OCI-LY1 (cell line): ENCODE results near the gene KLF17.

Experiments
- H2AFZ ChIP-seq: fragments of 200-600 bp; sonication (generic), shearing (Covaris generic); 2 replicates; pipeline ENCODE4 v1.6.0; 2014; ENCODE audit warnings: antibody characterized with exemption, mild to moderate bottlenecking, low read length
- H3F3A ChIP-seq: fragments of 200-600 bp; sonication (generic), shearing (Covaris generic); 2 replicates; pipeline ENCODE4 v1.6.0; 2014; ENCODE audit warnings: mild to moderate bottlenecking, antibody characterized with exemption, low read length, moderate library complexity; ENCODE audit not compliant: insufficient read depth
- H3K27ac ChIP-seq: fragments of 200-600 bp; sonication (generic); 2 replicates; pipeline ENCODE4 v1.5.1; 2014; ENCODE audit warnings: low read length, mixed run types, mild to moderate bottlenecking, low read depth; ENCODE audit not compliant: poor library complexity, severe bottlenecking
- H3K27me3 ChIP-seq: fragments of 200-600 bp; sonication (generic); 2 replicates; pipeline ENCODE4 v1.6.0; 2014; ENCODE audit warnings: antibody characterized with exemption, mild to moderate bottlenecking, low read length, moderate library complexity; ENCODE audit not compliant: insufficient read depth
- H3K36me3 ChIP-seq: fragments of 200-600 bp; sonication (generic); 2 replicates; pipeline ENCODE4 v1.6.1; 2014; ENCODE audit warnings: mild to moderate bottlenecking, antibody characterized with exemption, low read length, moderate library complexity, mixed read lengths; ENCODE audit not compliant: insufficient read depth
- H3K4me1 ChIP-seq: fragments of 200-600 bp; sonication (generic); 2 replicates; pipeline ENCODE4 v1.5.1; 2014; ENCODE audit warnings: mild to moderate bottlenecking, low read length, moderate library complexity; ENCODE audit not compliant: insufficient read depth, severe bottlenecking
- H3K4me2 ChIP-seq: fragments of 200-600 bp; sonication (generic), shearing (Covaris generic); 2 replicates; pipeline ENCODE4 v1.6.1; 2014; ENCODE audit warnings: low read length
- H3K4me3 ChIP-seq: fragments of 200-600 bp; sonication (generic); 2 replicates; pipeline ENCODE4 v1.5.1; 2014; ENCODE audit warnings: low read length, low read depth, mild to moderate bottlenecking, mixed read lengths; ENCODE audit not compliant: poor library complexity, severe bottlenecking
- H3K79me2 ChIP-seq: fragments of 200-600 bp; shearing (Covaris generic); 2 replicates; pipeline ENCODE4 v1.6.1; 2016; ENCODE audit warnings: mixed run types, low read length, mixed read lengths; ENCODE audit not compliant: insufficient read depth
- H3K9ac ChIP-seq: fragments of 200-600 bp; sonication (generic), shearing (Covaris generic); 2 replicates; pipeline ENCODE4 v1.6.1; 2014; ENCODE audit warnings: mild to moderate bottlenecking, low read length, mixed read lengths
- H3K9me2 ChIP-seq: fragments of 200-600 bp; sonication (generic), shearing (Covaris generic); 2 replicates; pipeline ENCODE4 v1.6.1; 2014; ENCODE audit warnings: low read depth, mild to moderate bottlenecking, low read length, mixed read lengths
- H3K9me3 ChIP-seq: fragments of 200-600 bp; shearing (Covaris generic); 2 replicates; pipeline ENCODE4 v1.6.1; 2014; ENCODE audit warnings: low read length, mixed read lengths
- H4K20me1 ChIP-seq: fragments of 200-600 bp; sonication (generic), shearing (Covaris generic); 2 replicates; pipeline ENCODE4 v1.6.0; 2016; ENCODE audit warnings: mild to moderate bottlenecking, low read length; ENCODE audit not compliant: insufficient read depth
- CTCF ChIP-seq: fragments of 200-600 bp; sonication (generic), shearing (Covaris generic); IDR thresholded peaks from 2 replicates; pipeline ENCODE4 v1.5.1; 2017; ENCODE audit warnings: mild to moderate bottlenecking, antibody characterized with exemption, low read length, moderate library complexity, mixed read lengths
- EZH2 ChIP-seq: fragments of 200-600 bp; sonication (generic), shearing (Covaris generic); IDR thresholded peaks from 2 replicates; pipeline ENCODE4 v1.8.0; 2017; ENCODE audit warnings: borderline replicate concordance, mixed run types, mild to moderate bottlenecking, antibody characterized with exemption, low read length, moderate library complexity, mixed read lengths

KLF17 gene, protein sequence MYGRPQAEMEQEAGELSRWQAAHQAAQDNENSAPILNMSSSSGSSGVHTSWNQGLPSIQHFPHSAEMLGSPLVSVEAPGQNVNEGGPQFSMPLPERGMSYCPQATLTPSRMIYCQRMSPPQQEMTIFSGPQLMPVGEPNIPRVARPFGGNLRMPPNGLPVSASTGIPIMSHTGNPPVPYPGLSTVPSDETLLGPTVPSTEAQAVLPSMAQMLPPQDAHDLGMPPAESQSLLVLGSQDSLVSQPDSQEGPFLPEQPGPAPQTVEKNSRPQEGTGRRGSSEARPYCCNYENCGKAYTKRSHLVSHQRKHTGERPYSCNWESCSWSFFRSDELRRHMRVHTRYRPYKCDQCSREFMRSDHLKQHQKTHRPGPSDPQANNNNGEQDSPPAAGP

GRCh38 chr1:44118682-44119081, at the start of gene KLF17:
TSS of gene KLF17 (plus strand) at chr1:44118821. CDS start at chr1:44118908, 87 bp downstream.
- no peaks in the 10 kb centered on the region for H3K36me3 ChIP-seq
- H3K27me3 ChIP-seq: peaks cover 3% of the 10 kb centered on the region; the same call in 1 of the 2 replicates
- H3K27ac ChIP-seq: no peak within 1 kb of the TSS
- no peaks in the 10 kb centered on the region for H3F3A ChIP-seq
- no peaks in the 10 kb centered on the region for H3K9me2 ChIP-seq
- H3K4me1 ChIP-seq: no peaks in the 10 kb centered on the region
- no peak within 1 kb of the TSS for H3K4me2 ChIP-seq
- H4K20me1 ChIP-seq: no peaks in the 10 kb centered on the region
- H3K9ac ChIP-seq: no peak within 1 kb of the TSS
- no peaks in the 10 kb centered on the region for H3K79me2 ChIP-seq
- no peak within 1 kb of the TSS for H2AFZ ChIP-seq
- no peaks in the 10 kb centered on the region for H3K9me3 ChIP-seq
- no peak within 1 kb of the TSS for H3K4me3 ChIP-seq
- TF ChIP-seq CTCF: no peak

DNA sequence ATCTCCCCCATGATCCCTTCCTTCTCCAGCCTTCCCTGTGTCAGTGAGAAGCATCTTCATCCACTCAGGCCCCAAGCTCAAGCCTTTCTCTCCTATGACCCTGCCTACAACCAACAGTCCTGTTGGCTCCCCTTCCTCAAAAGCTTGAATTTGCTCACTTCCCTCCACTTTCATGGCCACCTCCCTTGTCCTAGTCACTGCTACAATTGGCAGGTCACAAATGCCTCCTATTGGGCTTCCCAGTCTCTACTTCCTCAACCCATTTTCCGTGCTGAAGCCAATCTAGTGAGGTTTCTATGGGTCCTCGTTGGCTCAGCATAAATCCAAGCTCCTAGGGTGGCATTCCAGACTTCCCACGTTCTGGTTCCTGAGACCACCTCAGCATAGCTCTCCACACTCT, 47.2 kb upstream of the KLF17 start:
- no peaks in the 10 kb centered on the region for H3K9me3 ChIP-seq
- H3F3A ChIP-seq: no peaks in the 10 kb centered on the region
- no peak overlapping the region for H3K4me2 ChIP-seq
- H3K9me2 ChIP-seq: no peaks in the 10 kb centered on the region
- H3K4me3 ChIP-seq: no peak overlapping the region
- H4K20me1 ChIP-seq: no peaks in the 10 kb centered on the region
- no peaks in the 10 kb centered on the region for H3K79me2 ChIP-seq
- no peak overlapping the region for H2AFZ ChIP-seq
- no peaks in the 10 kb centered on the region for H3K27me3 ChIP-seq
- TF ChIP-seq CTCF: no peak
- TF ChIP-seq EZH2: no peak
- no peak overlapping the region for H3K27ac ChIP-seq
- peaks cover 20% of the 10 kb centered on the region for H3K4me1 ChIP-seq
- no peaks in the 10 kb centered on the region for H3K36me3 ChIP-seq
- no peak overlapping the region for H3K9ac ChIP-seq

- Histone ChIP-seq H3K4me2 (no peak overlapping the region), H3K9ac (no peak overlapping the region), H3K79me2 (no peaks in the 10 kb centered on the region), H3K4me1 (peaks cover 19% of the 10 kb centered on the region), H3K4me3 (no peak overlapping the region), H4K20me1 (no peaks in the 10 kb centered on the region), H3K36me3 (no peaks in the 10 kb centered on the region), H3K9me2 (no peaks in the 10 kb centered on the region), H3K27ac (no peak overlapping the region), H3K27me3 (no peaks in the 10 kb centered on the region), H3K9me3 (no peaks in the 10 kb centered on the region), H2AFZ (no peak overlapping the region), H3F3A (no peaks in the 10 kb centered on the region)
- TF ChIP-seq CTCF (no peak), EZH2 (no peak)
Measured at GRCh38 chr1:44072204-44072603, 46.4 kb upstream of the KLF17 start.
